DMS114 treated with DMSO at 0.1 percent for 48 hours (cell line): ENCODE data around the gene FBXW8.

Source experiments
- DNase-seq: peaks from one replicate; lab custom pipeline; 2025; ENCODE audit not compliant: unreplicated experiment; lab: John Stamatoyannopoulos, UW

The FBXW8 gene

DNA sequence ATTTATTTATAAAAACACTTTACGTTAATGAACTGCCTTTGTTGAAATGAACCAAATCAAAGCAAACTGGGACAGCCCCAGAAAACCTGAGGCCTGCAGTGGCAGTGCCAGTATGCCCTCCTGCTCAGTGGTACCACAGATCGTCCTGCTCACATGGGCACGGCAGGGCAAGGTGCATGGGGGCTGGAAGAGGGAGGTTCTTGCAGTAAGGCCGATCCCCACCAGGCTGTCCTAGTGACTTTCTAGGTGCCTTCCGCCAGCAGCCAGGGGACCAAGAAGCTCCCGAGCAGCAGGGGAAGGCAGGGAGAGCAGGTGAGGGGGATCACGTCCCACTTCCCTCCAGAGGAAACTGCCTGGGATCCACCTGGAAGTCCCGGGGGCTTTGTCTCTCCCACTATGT, 124.5 kb downstream of the FBXW8 start:
- no peak for DNase-seq

- no peak for DNase-seq
Measured at GRCh38 chr12:117036046-117036445, 125.3 kb downstream of the FBXW8 start.

- DNase-seq = no peak
Measured at GRCh38 chr12:117036547-117036946, 125.8 kb downstream of the FBXW8 start.

- DNase-seq = no peak
Measured at GRCh38 chr12:117037289-117038022, 126.7 kb downstream of the FBXW8 start.

DNA sequence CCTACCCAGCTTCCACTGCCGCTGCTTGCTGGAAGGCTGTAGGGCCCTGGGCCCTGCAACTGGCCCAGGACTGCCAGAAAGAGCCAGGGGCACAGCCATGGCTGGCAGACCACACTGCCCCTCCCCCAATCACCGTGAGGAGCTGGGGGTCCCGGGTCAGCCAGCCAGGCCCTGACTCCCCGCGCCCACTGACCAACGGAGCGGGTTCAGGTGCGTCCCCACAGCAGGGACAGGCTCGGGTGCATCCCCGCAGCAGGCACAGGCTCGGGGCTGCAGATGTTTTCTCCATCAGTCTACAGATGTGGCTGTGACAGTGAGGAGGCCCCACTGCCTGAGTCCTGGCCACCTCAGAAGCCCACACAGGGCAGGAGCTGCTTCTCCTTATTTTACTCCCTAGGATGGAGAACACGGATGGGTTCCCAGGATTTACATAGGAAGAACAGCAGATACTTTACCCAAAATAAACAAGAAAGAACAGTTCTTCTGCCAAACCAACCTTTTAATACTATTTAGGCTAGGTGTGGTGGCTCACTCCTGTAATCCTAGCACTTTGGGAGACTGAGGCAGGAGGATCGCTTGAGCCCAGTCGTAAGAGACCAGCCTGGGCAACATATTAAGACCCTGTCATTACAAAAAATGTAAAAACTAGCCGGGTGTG, 127.4 kb downstream of the FBXW8 start:
- no peak for DNase-seq

DNA sequence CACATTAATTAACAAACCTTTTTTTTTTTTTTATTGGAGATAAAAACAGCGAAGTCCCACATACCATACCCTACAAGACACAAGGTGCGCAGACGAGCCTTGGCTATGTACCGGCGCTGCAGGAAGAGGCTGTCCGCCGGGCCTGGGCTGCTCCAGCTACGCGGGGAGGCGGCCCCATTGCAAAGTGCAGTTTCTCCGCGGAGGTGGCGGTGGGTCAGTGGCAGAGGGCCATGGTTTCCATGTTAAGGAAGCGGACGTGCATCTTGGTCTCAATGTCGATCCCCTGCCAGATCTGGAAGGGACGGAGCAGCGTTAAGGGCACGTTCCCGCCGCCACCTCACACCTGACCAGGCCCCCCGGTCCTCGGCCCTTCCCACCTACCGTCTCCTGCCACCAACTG, 128.2 kb downstream of the FBXW8 start:
- DNase-seq = no peak

GRCh38 chr12:117039891-117040309, 129.2 kb downstream of the FBXW8 start:
- DNase-seq = no peak

- no peak for DNase-seq
Measured at GRCh38 chr12:117040496-117040895, 129.7 kb downstream of the FBXW8 start.

DNA sequence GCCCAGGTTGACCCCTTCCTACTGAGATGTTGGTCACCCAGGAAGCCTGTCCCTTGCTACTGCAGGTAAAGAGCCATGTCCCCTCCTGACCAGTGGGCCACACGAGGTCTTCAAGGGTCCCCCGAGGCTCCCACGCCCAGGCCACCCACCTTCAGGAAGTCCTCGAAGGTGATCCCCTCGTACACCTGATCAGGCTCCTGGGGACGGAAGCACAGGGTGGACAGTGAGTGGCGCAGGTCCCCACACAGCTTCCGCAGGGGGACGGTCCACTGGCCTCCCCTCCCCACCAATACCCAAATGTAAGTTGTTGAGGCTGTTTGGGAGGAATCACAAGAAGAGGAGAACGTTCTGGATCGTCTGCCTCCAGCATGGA, 131.0 kb downstream of the FBXW8 start:
- DNase-seq = no peak

- DNase-seq = no peak
Measured at GRCh38 chr12:117042171-117042842, 131.6 kb downstream of the FBXW8 start.

- no peak for DNase-seq
Measured at GRCh38 chr12:117042862-117043261, 132.1 kb downstream of the FBXW8 start.

DNA sequence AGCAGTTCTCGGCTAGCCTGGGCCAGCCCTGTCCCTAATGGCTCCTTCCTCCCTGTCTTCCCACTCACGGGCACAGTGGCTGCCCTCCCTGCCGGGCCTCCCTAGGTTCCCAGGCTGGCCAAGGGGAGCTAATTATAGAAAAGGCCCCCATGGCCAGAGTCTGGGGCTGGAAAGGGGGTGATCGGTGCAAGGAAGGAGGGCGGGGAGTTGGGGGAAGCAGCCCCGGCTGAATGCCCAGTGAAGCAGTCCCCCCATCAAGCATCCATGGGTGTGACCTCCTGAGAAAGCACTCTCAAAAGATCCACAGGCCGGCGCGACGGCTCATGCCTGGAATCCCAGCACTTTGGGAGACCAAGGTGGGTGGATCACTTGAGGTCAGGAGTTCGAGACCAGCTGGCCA, 133.6 kb downstream of the FBXW8 start:
- no peak for DNase-seq

GRCh38 chr12:117044790-117045159, 134.0 kb downstream of the FBXW8 start:
- no peak for DNase-seq

DNA sequence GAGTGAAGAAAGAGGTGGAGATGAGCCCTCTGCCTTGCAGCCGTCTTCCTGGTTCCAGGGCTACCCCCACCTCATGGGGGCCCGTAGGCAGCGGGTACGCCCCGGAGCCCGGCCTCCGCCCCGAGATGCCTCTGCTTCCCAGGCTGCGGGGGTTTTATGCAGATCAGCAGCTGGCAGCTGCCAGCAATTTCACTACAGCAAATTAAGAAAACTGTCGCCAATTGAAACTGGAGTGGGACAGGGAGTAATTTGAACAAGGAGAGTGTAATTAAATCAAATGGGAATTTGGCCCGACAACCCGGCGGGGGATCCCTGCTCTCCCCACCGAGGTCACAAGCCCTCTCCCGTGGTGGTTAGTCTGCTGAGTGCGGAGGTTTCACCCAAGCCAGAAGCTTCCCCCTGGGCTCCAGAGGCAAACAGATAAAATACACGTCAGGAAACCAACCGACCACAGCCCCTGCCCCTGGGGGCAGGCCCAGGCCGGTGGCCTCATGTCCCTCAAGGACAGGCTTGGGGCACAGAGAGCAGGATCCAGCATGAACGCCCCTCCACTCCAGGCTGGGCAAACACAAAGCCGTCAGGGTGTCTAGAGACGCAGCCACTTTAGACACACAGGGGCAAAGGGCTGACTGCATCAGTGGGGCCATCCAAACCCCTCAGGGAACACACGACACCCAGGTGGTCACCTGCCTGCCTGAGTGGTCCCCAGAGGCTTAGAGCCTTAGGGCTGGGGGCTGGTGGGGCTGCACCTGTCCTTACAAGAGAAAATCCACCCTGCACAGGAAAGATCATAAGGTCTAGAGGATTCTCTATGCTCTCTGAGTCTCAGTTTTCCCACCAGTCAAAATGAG, 134.6 kb downstream of the FBXW8 start:
- no peak for DNase-seq

- DNase-seq = no peak
Measured at GRCh38 chr12:117046011-117046369, 135.2 kb downstream of the FBXW8 start.

GRCh38 chr12:117046425-117046824, 135.7 kb downstream of the FBXW8 start:
- DNase-seq = no peak

- DNase-seq = no peak
Measured at GRCh38 chr12:117046861-117047530, 136.2 kb downstream of the FBXW8 start.

GRCh38 chr12:117047810-117048584, 137.2 kb downstream of the FBXW8 start:
- DNase-seq = no peak

- no peak for DNase-seq
Measured at GRCh38 chr12:117048585-117048904, 137.8 kb downstream of the FBXW8 start.

GRCh38 chr12:117049295-117049694, 138.5 kb downstream of the FBXW8 start:
- DNase-seq = no peak
